Left ventricle myocardium inferior (tissue), 1 donor: ENCODE results near the gene TNPO2. TPM values are rescaled to one million over a fixed set of nuclear protein-coding genes. Genes with fewer than 3 reads are reported as not detected.
"Not testable (repeated sequence)": the region's sequence is repeated elsewhere in the genome, so short reads cannot be mapped to it uniquely, and the experiment has no call there.

Source experiments
- DNase-seq: peaks from one replicate; pipeline ENCODE4 v3.0.0-alpha.2; 2020
- H3K27ac ChIP-seq: fragments of 200-600 bp; replicated peaks from 2 replicates; pipeline ENCODE4 v1.8.0; 2021
- H3K27me3 ChIP-seq: fragments of 200-600 bp; 2 replicates; pipeline ENCODE4 v1.8.0; 2021; ENCODE audit warnings: low read depth
- H3K36me3 ChIP-seq: fragments of 200-600 bp; 2 replicates; pipeline ENCODE4 v1.8.0; 2021
- H3K4me1 ChIP-seq: fragments of 200-600 bp; 2 replicates; pipeline ENCODE4 v1.8.0; 2021
- H3K4me3 ChIP-seq: fragments of 200-600 bp; 2 replicates; pipeline ENCODE4 v1.8.0; 2021; ENCODE audit warnings: mild to moderate bottlenecking, moderate library complexity
- H3K9me3 ChIP-seq: fragments of 200-600 bp; replicated peaks from 2 replicates; pipeline ENCODE4 v1.8.0; 2021
- CTCF ChIP-seq: fragments of 200-600 bp; IDR thresholded peaks from 2 replicates; pipeline ENCODE4 v1.8.0; 2021; ENCODE audit warnings: antibody characterized with exemption, mild to moderate bottlenecking, borderline replicate concordance
- intact Hi-C: fragments of 100-400 bp; cut with micrococcal nuclease; formaldehyde crosslinking; loops from one replicate; pipeline ENCODE4 v1.11.0; 2022
- total RNA-seq: library from RNA; stranded (reverse); fragmentation: NEBNext Ultra II Directional; extraction: Animal tissue kit (Norgen Biotek cat#: 25700); gene quantifications from one replicate; pipeline ENCODE4 v1.2.1, GENCODE V29; 2021
- donor health status: DM: no; HTN: yes; CAD: no; lungs with severe emphysema.

Gene TNPO2
- total RNA-seq, 1 donor from 2014 or later: 33.1 TPM

GRCh38 chr19:12727745-12728433 is 4.2 kb upstream of the TNPO2 start:
- no peak for TF ChIP-seq CTCF
- no peak overlapping the region for H3K27ac ChIP-seq
- peaks cover 38% of the 10 kb centered on the region for H3K4me1 ChIP-seq
- H3K36me3 ChIP-seq: peaks cover 46% of the 10 kb centered on the region
- H3K4me3 ChIP-seq: no peak overlapping the region
- H3K27me3 ChIP-seq: no peaks in the 10 kb centered on the region
- intact Hi-C loops: no loop called here
- H3K9me3 ChIP-seq: no peaks in the 10 kb centered on the region
- no peak for DNase-seq

GRCh38 chr19:12726988-12727316 is 3.2 kb upstream of the TNPO2 start:
- TF ChIP-seq CTCF: no peak
- H3K36me3 ChIP-seq: peaks cover 39% of the 10 kb centered on the region
- H3K27me3 ChIP-seq: no peaks in the 10 kb centered on the region
- no peak overlapping the region for H3K4me3 ChIP-seq
- H3K4me1 ChIP-seq: peaks cover 32% of the 10 kb centered on the region
- H3K27ac ChIP-seq: no peak overlapping the region
- intact Hi-C loops: no loop called here
- no peak for DNase-seq
- no peaks in the 10 kb centered on the region for H3K9me3 ChIP-seq

- H3K27ac ChIP-seq, H3K9me3 ChIP-seq, H3K27me3 ChIP-seq, H3K4me3 ChIP-seq, DNase-seq, intact Hi-C loops: not testable (repeated sequence)
- H3K4me1 ChIP-seq: peaks cover 37% of the 10 kb centered on the region
- peaks cover 27% of the 10 kb centered on the region for H3K36me3 ChIP-seq
Observed at GRCh38 chr19:12725612-12726011, 1.9 kb upstream of the TNPO2 start.

- Histone ChIP-seq H3K9me3 (no peaks in the 10 kb centered on the region), H3K4me1 (peaks cover 46% of the 10 kb centered on the region), H3K36me3 (peaks cover 18% of the 10 kb centered on the region), H3K4me3 (peak overlapping the region; percentile 83), H3K27ac (peak overlapping the region; percentile 96), H3K27me3 (no peaks in the 10 kb centered on the region)
- no peak for DNase-seq
- intact Hi-C loops: no loop called here
- TF ChIP-seq CTCF: no peak
Observed at GRCh38 chr19:12723381-12723640, 421 bp downstream of the TNPO2 start.

GRCh38 chr19:12722566-12723380 is 959 bp downstream of the TNPO2 start:
- H3K36me3 ChIP-seq: peaks cover 18% of the 10 kb centered on the region
- H3K9me3 ChIP-seq: no peaks in the 10 kb centered on the region
- H3K27ac ChIP-seq: peak overlapping the region; percentile 96
- peaks cover 46% of the 10 kb centered on the region for H3K4me1 ChIP-seq
- intact Hi-C loops: no loop called here
- H3K27me3 ChIP-seq: no peaks in the 10 kb centered on the region
- peak overlapping the region; percentile 83 for H3K4me3 ChIP-seq
- TF ChIP-seq CTCF: no peak
- peak; percentile 96 for DNase-seq
